Type B pancreatic cell (in vitro differentiated cells): ENCODE results near the gene TRIM45. TPM values are rescaled to one million over a fixed set of nuclear protein-coding genes. Genes with fewer than 3 reads are reported as not detected.

Source experiments
- DNase-seq: peaks from one replicate; pipeline ENCODE4 v3.0.0; 2021; ENCODE audit warnings: mixed read lengths; ENCODE audit not compliant: unreplicated experiment; ENCODE audit errors: extremely low spot score
- H3K27ac Mint-ChIP-seq: 2 replicates; pipeline ENCODE4 v1.8.0; 2021; ENCODE audit warnings: mild to moderate bottlenecking, mixed read lengths
- H3K27me3 Mint-ChIP-seq: 2 replicates; pipeline ENCODE4 v1.8.0; 2021; ENCODE audit warnings: mixed read lengths
- H3K36me3 Mint-ChIP-seq: 2 replicates; pipeline ENCODE4 v1.8.0; 2021; ENCODE audit warnings: mixed read lengths
- H3K4me1 Mint-ChIP-seq: one replicate; pipeline ENCODE4 v1.8.0; 2021; ENCODE audit warnings: mixed read lengths; ENCODE audit not compliant: unreplicated experiment
- H3K4me3 Mint-ChIP-seq: 2 replicates; pipeline ENCODE4 v1.8.0; 2021; ENCODE audit warnings: mild to moderate bottlenecking, mixed read lengths
- H3K9me3 Mint-ChIP-seq: 2 replicates; pipeline ENCODE4 v1.8.0; 2021; ENCODE audit warnings: mixed read lengths
- total RNA-seq: library from RNA; stranded (reverse); gene quantifications from 2 replicates; pipeline ENCODE4 v1.2.1, GENCODE V29; 2021; ENCODE audit warnings: low replicate concordance
- TF ChIP-seq, protein P1 (sequence below): fragments of 200-600 bp; sonication (generic); conservative IDR thresholded peaks from 2 replicates; pipeline ENCODE4 v1.5.0; 2021; ENCODE audit warnings: antibody characterized with exemption, mild to moderate bottlenecking

The TRIM45 gene
- total RNA-seq, 1 donor from 2014 or later = 23.3 TPM

DNA sequence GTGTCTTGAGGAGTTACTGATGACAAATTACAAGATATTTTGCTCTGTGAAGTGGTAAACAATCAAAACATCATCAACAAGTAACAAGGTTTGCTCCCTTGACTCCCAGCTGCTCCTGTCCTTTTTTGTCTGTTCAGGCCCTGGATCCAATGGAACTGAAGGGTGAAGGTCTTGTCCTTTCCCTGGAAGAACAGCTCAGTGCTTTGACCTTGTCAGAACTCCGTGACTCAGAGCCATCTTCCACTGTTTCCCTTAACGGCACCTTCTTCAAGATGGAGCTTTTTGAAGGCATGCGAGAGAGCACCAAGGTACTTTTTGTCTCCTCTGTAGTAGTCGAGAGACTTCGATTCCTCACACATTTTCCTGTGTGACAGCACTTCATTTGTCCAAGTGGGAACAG lies 29.0 kb downstream of the TRIM45 start:
- Mint-ChIP-seq H3K27me3 (no peaks in the 10 kb centered on the region), H3K4me1 (peaks cover 23% of the 10 kb centered on the region), H3K36me3 (peaks cover 31% of the 10 kb centered on the region), H3K27ac (peak overlapping the region; percentile 89), H3K4me3 (no peak overlapping the region), H3K9me3 (no peaks in the 10 kb centered on the region)
- TF ChIP-seq, protein P1, sequence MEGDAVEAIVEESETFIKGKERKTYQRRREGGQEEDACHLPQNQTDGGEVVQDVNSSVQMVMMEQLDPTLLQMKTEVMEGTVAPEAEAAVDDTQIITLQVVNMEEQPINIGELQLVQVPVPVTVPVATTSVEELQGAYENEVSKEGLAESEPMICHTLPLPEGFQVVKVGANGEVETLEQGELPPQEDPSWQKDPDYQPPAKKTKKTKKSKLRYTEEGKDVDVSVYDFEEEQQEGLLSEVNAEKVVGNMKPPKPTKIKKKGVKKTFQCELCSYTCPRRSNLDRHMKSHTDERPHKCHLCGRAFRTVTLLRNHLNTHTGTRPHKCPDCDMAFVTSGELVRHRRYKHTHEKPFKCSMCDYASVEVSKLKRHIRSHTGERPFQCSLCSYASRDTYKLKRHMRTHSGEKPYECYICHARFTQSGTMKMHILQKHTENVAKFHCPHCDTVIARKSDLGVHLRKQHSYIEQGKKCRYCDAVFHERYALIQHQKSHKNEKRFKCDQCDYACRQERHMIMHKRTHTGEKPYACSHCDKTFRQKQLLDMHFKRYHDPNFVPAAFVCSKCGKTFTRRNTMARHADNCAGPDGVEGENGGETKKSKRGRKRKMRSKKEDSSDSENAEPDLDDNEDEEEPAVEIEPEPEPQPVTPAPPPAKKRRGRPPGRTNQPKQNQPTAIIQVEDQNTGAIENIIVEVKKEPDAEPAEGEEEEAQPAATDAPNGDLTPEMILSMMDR = no peak
- DNase-seq = no peak

DNA sequence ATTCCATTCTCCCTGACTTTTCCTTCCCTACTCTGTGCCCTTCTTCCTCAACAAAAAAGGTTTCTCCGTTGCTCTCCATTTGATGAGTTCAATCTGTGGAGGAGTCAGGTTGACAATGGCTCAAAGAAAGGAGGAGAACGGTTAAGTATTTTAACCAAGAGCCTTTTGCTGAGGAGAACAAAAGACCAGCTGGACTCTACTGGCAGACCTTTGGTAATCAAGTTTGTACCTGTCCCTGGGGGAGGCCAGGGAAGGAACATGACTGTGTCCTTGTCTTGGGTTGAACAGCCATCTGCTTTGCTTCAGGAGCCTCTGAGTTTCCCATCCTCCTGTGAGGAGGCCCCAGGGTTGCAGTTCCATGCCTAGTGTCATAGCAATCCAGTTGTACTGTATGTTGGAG lies 31.6 kb downstream of the TRIM45 start:
- H3K4me3 Mint-ChIP-seq = no peak overlapping the region
- TF ChIP-seq, protein P1 = no peak
- H3K9me3 Mint-ChIP-seq = no peaks in the 10 kb centered on the region
- H3K27ac Mint-ChIP-seq = no peak overlapping the region
- DNase-seq = no peak
- H3K36me3 Mint-ChIP-seq = peaks cover 26% of the 10 kb centered on the region
- H3K4me1 Mint-ChIP-seq = peaks cover 19% of the 10 kb centered on the region
- H3K27me3 Mint-ChIP-seq = no peaks in the 10 kb centered on the region

DNA sequence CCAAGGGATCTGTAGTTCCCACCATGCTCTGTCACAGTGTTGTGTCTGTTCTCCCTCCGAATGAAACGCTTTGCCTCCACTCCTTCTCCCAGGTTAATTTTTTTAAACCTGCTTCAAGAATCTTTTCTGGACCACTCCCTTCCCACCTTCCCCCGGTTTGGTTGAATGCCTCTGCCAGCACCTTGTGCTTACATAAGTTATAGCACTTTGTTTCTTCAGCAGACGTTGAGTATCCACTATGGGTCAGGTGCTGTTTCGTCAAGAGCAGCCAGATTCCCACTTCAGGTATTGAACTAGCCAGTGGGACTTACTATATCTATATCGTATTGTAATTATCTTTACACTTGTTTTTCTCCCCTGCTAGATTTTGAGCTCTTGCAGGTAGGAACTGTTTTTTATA lies 33.9 kb downstream of the TRIM45 start:
- TF ChIP-seq, protein P1 = no peak
- no peak for DNase-seq
- peaks cover 21% of the 10 kb centered on the region for H3K36me3 Mint-ChIP-seq
- no peaks in the 10 kb centered on the region for H3K27me3 Mint-ChIP-seq
- no peaks in the 10 kb centered on the region for H3K9me3 Mint-ChIP-seq
- peaks cover 3% of the 10 kb centered on the region for H3K4me1 Mint-ChIP-seq
- H3K4me3 Mint-ChIP-seq = no peak overlapping the region
- H3K27ac Mint-ChIP-seq = peak overlapping the region; percentile 35

DNA sequence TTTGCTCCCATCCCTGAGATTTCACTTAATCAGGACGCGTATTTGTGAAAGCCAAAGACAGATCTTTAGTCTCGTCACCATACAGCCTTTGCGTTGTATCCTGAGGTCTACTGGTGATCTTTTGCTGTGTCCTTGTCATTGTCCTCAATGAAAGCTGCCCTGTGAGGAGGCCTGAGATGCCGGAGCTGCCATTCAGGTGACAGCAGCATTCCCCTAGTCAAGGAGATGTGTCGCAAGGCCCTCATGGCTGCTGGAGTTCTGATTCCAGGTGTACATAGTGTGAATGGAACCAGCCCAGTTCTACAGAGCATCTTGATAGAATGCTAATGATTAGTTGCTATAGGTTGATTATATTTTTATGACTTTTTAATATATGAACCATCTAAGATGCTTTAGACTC lies 37.3 kb downstream of the TRIM45 start:
- H3K36me3 Mint-ChIP-seq = peaks cover 23% of the 10 kb centered on the region
- no peaks in the 10 kb centered on the region for H3K4me1 Mint-ChIP-seq
- TF ChIP-seq, protein P1 = no peak
- DNase-seq = no peak
- H3K27ac Mint-ChIP-seq = no peak overlapping the region
- no peaks in the 10 kb centered on the region for H3K27me3 Mint-ChIP-seq
- H3K4me3 Mint-ChIP-seq = no peak overlapping the region
- H3K9me3 Mint-ChIP-seq = no peaks in the 10 kb centered on the region

DNA sequence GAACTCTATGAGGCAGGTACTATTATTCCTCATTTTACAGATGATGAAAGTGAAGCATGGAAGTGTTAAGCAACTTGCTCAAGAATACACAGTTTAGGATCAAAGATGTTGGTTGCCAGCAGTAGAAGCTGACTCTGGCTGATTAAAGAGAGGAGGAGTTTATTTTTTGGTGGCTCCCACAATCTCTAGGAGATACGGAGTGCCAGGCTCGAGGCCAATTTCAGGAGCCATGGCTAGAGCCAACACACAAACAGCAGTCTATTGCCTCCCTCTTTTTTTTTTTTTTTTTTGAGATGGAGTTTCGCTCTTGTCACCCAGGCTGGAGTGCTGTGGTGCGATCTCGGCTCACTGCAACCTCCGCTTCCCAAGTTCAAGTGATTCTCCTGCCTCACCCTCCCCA lies 41.8 kb downstream of the TRIM45 start:
- Mint-ChIP-seq H3K4me1 (no peaks in the 10 kb centered on the region), H3K27ac (no peak overlapping the region), H3K36me3 (peaks cover 36% of the 10 kb centered on the region), H3K9me3 (no peaks in the 10 kb centered on the region), H3K4me3 (no peak overlapping the region), H3K27me3 (no peaks in the 10 kb centered on the region)
- TF ChIP-seq, protein P1 = no peak
- DNase-seq = no peak

DNA sequence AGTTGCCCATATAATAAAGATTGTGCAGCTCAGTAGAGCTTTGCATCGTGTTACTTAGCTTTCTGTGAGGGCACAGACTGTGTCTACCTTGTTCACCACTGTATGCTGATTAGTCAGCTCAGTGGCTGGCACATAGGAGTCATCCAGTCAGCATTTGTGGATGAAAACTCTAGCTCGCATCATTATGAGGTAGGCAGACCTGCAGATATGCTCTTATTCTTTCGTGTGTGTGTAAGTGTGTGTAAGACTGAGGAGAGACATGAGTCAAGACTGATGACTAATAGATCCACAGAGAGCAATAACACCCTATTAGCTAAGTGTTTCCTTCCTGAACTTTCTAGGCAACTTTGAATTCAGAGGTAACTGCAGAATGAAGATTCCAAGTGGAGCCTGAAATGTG lies 44.3 kb downstream of the TRIM45 start:
- no peak for DNase-seq
- Mint-ChIP-seq H3K36me3 (peaks cover 37% of the 10 kb centered on the region), H3K4me3 (no peak overlapping the region), H3K4me1 (no peaks in the 10 kb centered on the region), H3K9me3 (no peaks in the 10 kb centered on the region), H3K27ac (no peak overlapping the region), H3K27me3 (no peaks in the 10 kb centered on the region)
- TF ChIP-seq, protein P1 = no peak
